HG03460 (cell line): Measurements from ENCODE around the gene NUDT1.
A peak's percentile ranks its signal among the peaks of the same experiment; 100 is the strongest.

Source experiments
- ATAC-seq: cut with Tn5 transposase; IDR thresholded peaks from one replicate; pipeline ENCODE4 v1.9.1; 2021; ENCODE audit not compliant: unreplicated experiment

NUDT1 gene

GRCh38 chr7:2223321-2223720 lies 18.7 kb upstream of the NUDT1 start:
- no peak for ATAC-seq

GRCh38 chr7:2224491-2224928 lies 17.5 kb upstream of the NUDT1 start:
- no peak for ATAC-seq

DNA sequence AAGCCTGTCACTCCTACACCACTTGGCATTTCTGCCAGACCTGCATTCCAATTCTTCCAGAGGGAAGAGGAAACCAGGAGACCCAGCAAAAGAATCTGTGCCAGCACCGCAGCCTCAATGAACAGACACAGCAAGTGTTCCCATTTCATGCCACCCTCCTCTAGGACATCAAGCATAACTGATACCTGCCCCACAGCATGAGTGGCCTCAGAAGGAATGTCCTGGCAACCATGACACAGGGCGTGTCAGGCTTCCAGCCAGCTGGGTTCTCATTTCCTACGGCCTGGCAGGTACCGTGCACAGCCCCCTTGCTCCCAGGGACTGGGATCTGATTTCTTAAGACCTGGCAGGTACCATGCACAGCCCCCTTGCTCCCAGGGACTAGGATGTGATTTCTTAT lies 17.1 kb upstream of the NUDT1 start:
- no peak for ATAC-seq

DNA sequence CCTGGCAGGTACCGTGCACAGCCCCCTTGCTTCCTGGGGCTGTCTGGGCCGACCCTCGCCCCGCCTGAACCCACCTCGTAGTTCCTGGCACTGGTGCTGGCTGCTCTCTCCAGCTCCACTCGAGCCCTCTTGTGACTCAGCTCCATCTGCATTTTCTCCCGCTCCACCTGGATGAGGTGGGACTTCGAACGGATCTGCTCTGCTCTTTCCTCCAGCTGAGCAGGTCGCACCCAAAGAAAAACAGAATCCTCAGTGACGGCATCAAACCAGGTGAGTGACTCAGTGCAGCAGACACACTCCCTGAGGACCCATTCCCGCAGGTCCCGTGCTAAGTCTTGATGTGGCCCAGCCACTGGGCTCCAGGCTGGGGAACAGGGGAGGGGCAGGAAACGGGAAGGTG lies 16.7 kb upstream of the NUDT1 start:
- no peak for ATAC-seq

DNA sequence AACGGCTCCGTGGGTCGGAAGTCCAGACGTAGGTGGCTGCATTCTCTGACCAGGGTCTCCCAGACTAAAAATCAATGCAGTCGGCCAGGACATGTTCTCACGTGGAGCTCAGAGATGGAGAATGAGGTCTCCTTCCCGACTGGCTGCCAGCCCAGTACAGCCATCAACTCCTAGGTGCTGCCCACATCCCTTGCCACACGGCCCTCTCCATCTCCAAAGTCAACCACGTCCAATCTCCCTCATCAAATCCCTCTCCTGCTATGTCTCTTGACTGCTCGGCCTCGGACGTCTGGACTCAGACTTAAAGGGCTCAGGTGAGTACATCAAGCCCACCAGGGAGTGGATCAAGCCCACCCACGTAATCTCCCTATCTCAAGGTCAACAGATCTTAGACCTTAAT lies 16.2 kb upstream of the NUDT1 start:
- ATAC-seq, result no peak

GRCh38 chr7:2227699-2228098 lies 14.3 kb upstream of the NUDT1 start:
- no peak for ATAC-seq

DNA sequence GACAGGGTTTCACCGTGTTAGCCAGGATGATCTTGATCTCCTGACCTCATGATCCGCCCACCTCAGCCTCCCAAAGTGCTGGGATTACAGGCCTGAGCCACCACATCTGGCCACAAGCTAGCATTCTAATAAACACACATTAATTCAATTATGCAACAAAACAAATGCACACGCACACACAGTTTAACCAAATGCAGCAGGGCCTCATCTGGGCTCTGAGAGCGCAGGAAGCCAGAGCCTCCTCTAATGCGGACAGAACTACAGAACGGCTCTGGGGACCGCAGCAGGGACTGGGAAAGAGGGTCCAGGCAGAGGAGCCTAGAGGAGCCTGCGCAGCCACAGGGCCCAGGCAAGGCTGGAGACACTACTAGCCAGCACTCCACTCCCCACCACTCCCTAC lies 13.1 kb upstream of the NUDT1 start:
- no peak for ATAC-seq

DNA sequence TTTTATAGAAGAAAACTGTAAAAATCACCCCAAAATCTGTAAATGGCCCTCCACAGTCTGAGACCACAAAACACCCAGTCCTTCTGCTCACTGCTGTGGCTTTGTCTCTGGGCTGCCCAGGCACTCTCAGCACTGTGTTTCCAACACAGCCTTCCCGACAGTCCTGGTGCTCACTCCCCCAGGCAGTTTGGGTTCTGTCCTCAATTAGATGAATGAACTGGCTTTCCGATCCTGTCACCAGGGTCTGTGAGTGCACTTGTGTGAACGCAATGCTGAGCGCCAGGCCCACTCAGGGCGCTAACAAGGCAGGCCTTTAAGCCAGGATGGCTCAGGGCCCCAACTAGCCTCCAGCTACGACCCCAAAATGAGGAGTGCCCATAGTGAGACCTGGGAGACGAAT lies 12.6 kb upstream of the NUDT1 start:
- ATAC-seq, result no peak

GRCh38 chr7:2230226-2230625 lies 11.8 kb upstream of the NUDT1 start:
- no peak for ATAC-seq

DNA sequence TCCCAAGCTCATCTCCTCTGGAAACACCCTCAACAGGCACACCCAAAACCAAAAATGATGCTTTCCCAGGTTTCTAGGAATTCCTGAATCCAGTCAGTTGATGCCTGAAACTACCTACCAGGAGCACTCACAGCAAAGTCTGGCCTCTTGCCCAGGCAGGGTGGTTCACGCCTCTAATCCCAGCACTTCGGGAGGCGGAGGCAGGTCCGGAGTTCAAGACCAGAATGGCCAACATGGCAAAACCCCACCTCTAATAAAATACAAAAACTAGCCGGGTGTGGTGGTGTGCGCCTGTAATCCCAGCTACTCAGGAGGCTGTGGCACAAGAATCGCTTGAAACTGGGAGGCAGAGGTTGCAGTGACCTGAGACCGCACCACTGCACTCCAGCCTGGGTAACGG lies 11.1 kb upstream of the NUDT1 start:
- no peak for ATAC-seq

GRCh38 chr7:2231992-2232765 lies 9.8 kb upstream of the NUDT1 start:
- peak; percentile 28 for ATAC-seq

DNA sequence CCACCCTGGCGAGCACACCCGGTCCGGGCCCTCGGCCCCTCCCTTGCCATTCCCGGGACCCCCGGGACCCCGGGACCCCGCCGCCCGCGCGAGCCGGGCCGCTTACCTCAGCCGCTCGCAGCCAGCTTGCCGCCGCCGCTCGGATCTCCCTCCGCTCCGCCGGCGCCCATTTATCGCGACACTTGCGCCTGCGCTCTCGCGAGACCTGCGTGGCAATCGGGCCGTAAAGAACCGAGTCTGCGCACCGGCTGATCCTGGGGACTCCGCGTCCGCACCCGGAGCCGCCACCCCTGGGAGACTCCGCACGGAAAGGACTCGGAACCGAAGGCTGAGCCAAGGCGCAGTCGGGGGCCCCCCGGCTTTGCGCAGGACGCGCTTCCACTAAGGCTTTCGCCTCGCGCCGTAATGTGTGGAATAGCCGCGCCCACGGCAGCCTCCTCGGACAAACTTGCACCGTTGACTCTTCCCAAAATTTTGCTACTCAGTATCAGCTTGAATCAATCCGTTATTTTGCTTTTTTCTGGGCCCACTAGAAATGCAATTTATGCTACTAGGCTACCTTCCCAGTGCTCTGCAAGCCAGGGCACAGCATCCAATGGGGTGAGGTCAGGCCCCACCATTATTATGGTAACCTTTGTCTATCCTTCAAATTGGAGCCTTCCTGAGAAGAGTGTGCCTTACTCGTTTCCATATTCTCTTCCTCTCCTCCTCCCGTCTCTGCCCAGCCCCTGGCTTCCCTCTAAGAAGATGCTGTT lies 9.1 kb upstream of the NUDT1 start, which contains the start of gene MAD1L1:
Gene MAD1L1, minus strand, starts transcription at position 180 of the 755 bp plus-strand sequence. CDS start 2,812 bp downstream, outside the sequence.
- ATAC-seq, result peak; percentile 70

DNA sequence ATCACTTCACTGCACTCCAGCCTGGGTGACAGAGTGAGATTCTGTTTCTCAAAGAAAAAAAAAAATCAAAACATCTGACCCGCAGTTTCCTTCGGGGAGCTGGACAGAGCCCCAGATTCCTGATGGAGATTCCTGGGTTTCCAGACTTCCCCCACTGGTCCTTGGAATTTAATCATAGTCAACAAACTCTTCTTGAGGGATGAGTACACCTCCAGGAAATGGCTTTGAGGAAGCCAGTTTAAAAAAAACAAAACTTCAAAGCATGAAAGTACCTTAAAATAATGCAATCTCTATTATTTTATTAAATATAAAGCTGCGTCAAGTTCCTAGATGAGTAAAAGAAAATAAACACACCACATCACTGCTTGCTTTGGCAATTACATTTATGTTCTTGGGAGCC lies 8.1 kb upstream of the NUDT1 start:
- ATAC-seq, result no peak

DNA sequence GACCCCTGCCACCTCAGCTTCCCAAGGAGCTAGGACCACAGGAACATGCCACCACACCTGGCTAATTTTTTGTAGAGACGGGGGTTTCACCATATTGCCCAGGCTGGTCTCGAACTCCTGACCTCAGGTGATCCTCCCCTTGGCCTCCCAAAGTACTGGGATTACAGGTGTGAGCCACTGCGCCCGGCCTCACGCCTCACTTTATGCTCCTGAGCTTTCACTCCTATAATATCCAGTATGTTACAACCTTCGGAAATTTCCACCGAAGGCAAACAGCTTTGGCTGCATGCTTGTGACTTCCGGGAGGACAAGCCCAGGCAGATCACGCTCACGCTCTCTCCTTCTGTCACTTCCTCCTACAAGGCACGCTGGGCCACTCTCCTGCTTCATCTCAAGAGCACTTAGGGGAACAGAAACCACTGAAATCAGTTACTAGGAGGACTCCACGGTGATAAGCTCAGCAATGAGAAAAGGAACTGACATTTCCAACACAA lies 4.9 kb upstream of the NUDT1 start:
- ATAC-seq, result peak; percentile 45

GRCh38 chr7:2239242-2239641 lies 2.8 kb upstream of the NUDT1 start:
- no peak for ATAC-seq

GRCh38 chr7:2242541-2243429 lies 759 bp downstream of the NUDT1 start:
- ATAC-seq, result peak; percentile 27

- no peak for ATAC-seq
Observed at GRCh38 chr7:2243458-2243857, 1.4 kb downstream of the NUDT1 start.

DNA sequence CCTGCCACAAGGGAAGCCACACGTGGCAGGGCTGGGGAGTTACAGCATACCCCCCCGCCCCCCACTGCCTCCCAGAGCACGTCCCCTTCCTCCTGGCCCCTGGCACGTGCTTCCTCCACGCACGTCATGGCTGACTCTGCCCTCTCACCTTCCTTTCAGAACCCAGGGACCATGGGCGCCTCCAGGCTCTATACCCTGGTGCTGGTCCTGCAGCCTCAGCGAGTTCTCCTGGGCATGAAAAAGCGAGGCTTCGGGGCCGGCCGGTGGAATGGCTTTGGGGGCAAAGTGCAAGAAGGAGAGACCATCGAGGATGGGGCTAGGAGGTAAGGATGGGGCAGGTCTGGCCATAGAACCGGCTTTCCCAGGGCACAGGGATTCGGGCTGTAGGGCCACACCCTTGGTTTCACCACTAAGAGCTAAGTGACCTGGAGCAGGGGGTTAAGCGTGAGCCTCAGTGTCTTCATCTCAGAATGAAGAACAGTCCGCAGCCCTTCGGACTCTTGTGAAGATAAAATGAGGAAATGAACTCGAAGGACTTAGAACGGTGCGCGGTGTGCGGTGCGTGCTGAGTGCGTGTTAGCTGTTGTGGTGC lies 2.5 kb downstream of the NUDT1 start:
- ATAC-seq, result no peak

DNA sequence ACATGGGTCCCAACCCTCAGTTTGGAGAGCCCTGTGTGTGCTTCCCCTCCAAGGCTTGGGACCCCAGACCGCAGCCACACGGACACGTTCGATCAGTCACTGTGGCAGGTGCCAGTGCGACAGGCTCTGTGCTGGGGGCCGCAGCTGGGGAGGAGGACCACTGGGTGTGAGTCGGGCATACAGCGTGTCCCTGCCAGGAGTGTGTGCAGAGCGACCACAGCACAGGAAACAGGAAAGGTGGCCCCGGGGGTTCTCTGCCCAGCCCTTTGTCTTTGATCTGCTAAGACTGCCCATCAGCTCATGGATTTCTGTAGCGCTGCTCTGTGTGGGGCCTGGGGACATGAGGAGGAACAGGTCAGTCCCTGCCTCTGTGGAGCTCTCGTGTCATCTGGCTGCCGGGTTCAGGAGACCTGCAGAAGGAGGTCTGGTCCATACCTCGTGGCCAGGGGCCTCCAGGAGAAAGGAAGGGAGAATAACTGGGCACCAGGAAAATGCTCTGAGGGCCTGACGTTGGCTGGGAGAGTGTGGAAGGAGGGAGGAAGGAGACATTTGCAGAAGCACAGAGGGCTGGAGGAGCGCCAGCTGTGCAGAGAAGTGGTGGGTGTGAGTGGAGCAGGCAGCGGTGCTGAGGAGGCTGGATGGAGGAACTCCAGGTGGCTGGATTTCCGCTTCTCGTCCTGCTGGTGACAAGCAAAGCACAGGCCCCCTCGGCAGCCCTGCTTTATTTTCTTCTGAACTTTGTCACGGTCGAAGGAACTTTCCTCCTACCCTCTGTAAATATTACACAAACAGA lies 4.1 kb downstream of the NUDT1 start:
- ATAC-seq, result no peak
